OCI-LY7 (cell line): ENCODE results near the gene NLRC3.

Experiments used
- CTCF ChIP-seq: fragments of 200-600 bp; sonication (generic); conservative IDR thresholded peaks from 2 replicates; pipeline ENCODE4 v1.5.1; 2014; ENCODE audit warnings: mild to moderate bottlenecking, antibody characterized with exemption, low read length, moderate library complexity, mixed read lengths
- EZH2phosphoT487 ChIP-seq: fragments of 200-600 bp; sonication (generic); IDR thresholded peaks from 2 replicates; pipeline ENCODE4 v1.6.1; 2018; ENCODE audit warnings: low read depth, borderline replicate concordance, mild to moderate bottlenecking, mixed run types, antibody characterized with exemption, low read length, moderate library complexity, mixed read lengths

- TF ChIP-seq CTCF (no peak), EZH2phosphoT487 (no peak)
These were observed 1.7 kb downstream of the NLRC3 start for GRCh38 chr16:3575491-3575890.
